Erythroblast (primary cell): ENCODE data around the gene ZBTB7C.

Experiments
- GATA1 ChIP-seq: IDR thresholded peaks from 2 replicates; pipeline ENCODE4 v1.6.1; 2011; ENCODE audit warnings: low read depth, mild to moderate bottlenecking, control low read depth, low read length, moderate library complexity
- POLR2A ChIP-seq: IDR thresholded peaks from 2 replicates; pipeline ENCODE4 v1.6.1; 2011; ENCODE audit warnings: mild to moderate bottlenecking, low read length

DNA sequence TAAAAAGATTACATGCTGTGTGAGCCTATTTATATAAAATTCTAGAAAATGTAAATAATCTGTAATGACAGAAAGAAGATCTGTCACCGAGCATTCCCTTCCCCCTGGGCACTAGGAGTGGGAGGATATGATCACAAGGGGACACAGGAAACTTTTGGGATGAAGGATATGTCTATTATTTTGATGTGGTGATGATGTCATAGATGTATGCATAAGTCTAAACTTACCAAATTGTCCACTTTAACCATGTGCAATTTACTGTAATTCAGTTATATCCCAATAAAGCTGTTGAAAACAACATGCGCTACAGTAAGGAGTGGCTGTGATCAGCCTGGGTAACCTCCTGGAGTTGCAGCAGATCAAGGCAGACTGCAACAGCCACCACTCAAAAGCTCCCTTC, 148.9 kb downstream of the ZBTB7C start:
- no peak for TF ChIP-seq POLR2A
- no peak for TF ChIP-seq GATA1
